ENCODE measurements around the gene FRMD3. TPM values are rescaled to one million over a fixed set of nuclear protein-coding genes. Genes with fewer than 3 reads are reported as not detected.
"Not testable (repeated sequence)": the region's sequence is repeated elsewhere in the genome, so short reads cannot be mapped to it uniquely, and the experiment has no call there.

FRMD3 gene
- total RNA-seq, 1 experiment from 2014 or later: 0.55 TPM

- H3K18ac ChIP-seq (ENCODE audit: insufficient read length, low read depth, low read length): no peak overlapping the region
Observed at GRCh38 chr9:83520292-83520691, 17.9 kb downstream of the FRMD3 start.

GRCh38 chr9:83517980-83518379, 20.2 kb downstream of the FRMD3 start:
- H3K18ac ChIP-seq (ENCODE audit: insufficient read length, low read depth, low read length); H3K27ac Mint-ChIP-seq; H3K27me3 ChIP-seq (ENCODE audit: insufficient read depth, low read length); H2BK20ac ChIP-seq (ENCODE audit: low read depth, low read length, poor library complexity, severe bottlenecking); H3K4ac ChIP-seq (ENCODE audit: low read depth, low read length); H3K27ac ChIP-seq (ENCODE audit: insufficient read length, low read depth, low read length); H3K9ac ChIP-seq (ENCODE audit: extremely low read depth, insufficient read length, low read length); H2BK120ac ChIP-seq (ENCODE audit: low read depth, low read length, poor library complexity, severe bottlenecking); H3K14ac ChIP-seq (ENCODE audit: insufficient read depth, low read length); H3K79me1 ChIP-seq (ENCODE audit: insufficient read depth, low read depth, low read length, poor library complexity, severe bottlenecking); H2AK5ac ChIP-seq (ENCODE audit: insufficient read length, low read length); H3K4me2 ChIP-seq (ENCODE audit: insufficient read depth, insufficient read length, low read length); H4K20me1 ChIP-seq (ENCODE audit: control insufficient read depth, insufficient read depth, insufficient read length); H2AFZ ChIP-seq (ENCODE audit: low read length); H3K56ac ChIP-seq (ENCODE audit: insufficient read length, low read depth, low read length); H3K36me3 Mint-ChIP-seq (ENCODE audit: insufficient read depth in 1 of 3, low read depth in 3 of 3); H3K23me2 ChIP-seq (ENCODE audit: insufficient read length, low read depth, low read length, poor library complexity, severe bottlenecking); H2BK15ac ChIP-seq (ENCODE audit: low read depth, low read length); H3K27me3 Mint-ChIP-seq (ENCODE audit: low read depth); H4K5ac ChIP-seq (ENCODE audit: insufficient read length, low read depth, low read length); H4K91ac ChIP-seq (ENCODE audit: insufficient read length, low read depth, low read length); H2BK12ac ChIP-seq (ENCODE audit: insufficient read length, low read depth, low read length); H3K4me1 Mint-ChIP-seq; H3K9me3 ChIP-seq (ENCODE audit: control insufficient read depth, low read depth, low read length); H3K79me2 ChIP-seq (ENCODE audit: insufficient read depth, low read length); H3K4me3 Mint-ChIP-seq; H3K23ac ChIP-seq (ENCODE audit: insufficient read length, low read depth, low read length); H3K4me1 ChIP-seq (ENCODE audit: insufficient read depth, low read length); H2BK5ac ChIP-seq (ENCODE audit: insufficient read length, low read length); H3T11ph ChIP-seq (ENCODE audit: low read length); H4K8ac ChIP-seq (replicated peaks; ENCODE audit: insufficient read length, low read depth, low read length); DNase-seq: not testable (repeated sequence)
- H3K9me3 Mint-ChIP-seq: peaks cover 6 to 16% of the 10 kb centered on the region in 2 experiments

More at GRCh38 chr9:83520292-83520691, 17.9 kb downstream of the FRMD3 start:
- Histone ChIP-seq H4K20me1 (ENCODE audit: control insufficient read depth, insufficient read depth, insufficient read length) (no peaks in the 10 kb centered on the region), H2BK5ac (ENCODE audit: insufficient read length, low read length) (no peak overlapping the region), H3K9ac (ENCODE audit: extremely low read depth, insufficient read length, low read length) (no peak overlapping the region), H3K4me2 (ENCODE audit: insufficient read depth, insufficient read length, low read length) (no peak overlapping the region), H3K79me2 (ENCODE audit: insufficient read depth, low read length) (no peaks in the 10 kb centered on the region), H3K56ac (ENCODE audit: insufficient read length, low read depth, low read length) (no peak overlapping the region), H3K4ac (ENCODE audit: low read depth, low read length) (no peak overlapping the region), H2BK12ac (ENCODE audit: insufficient read length, low read depth, low read length) (no peak overlapping the region), H2BK120ac (ENCODE audit: low read depth, low read length, poor library complexity, severe bottlenecking) (no peak overlapping the region), H3K27ac (ENCODE audit: insufficient read length, low read depth, low read length) (no peak overlapping the region), H3K23me2 (ENCODE audit: insufficient read length, low read depth, low read length, poor library complexity, severe bottlenecking) (no peaks in the 10 kb centered on the region), H2BK20ac (ENCODE audit: low read depth, low read length, poor library complexity, severe bottlenecking) (no peak overlapping the region), H3K9me3 (ENCODE audit: control insufficient read depth, low read depth, low read length) (no peaks in the 10 kb centered on the region), H3K4me1 (ENCODE audit: insufficient read depth, low read length) (no peaks in the 10 kb centered on the region), H2AK5ac (ENCODE audit: insufficient read length, low read length) (no peak overlapping the region), H3K14ac (ENCODE audit: insufficient read depth, low read length) (no peak overlapping the region), H4K91ac (ENCODE audit: insufficient read length, low read depth, low read length) (no peak overlapping the region), H2BK15ac (ENCODE audit: low read depth, low read length) (no peak overlapping the region), H4K5ac (ENCODE audit: insufficient read length, low read depth, low read length) (no peak overlapping the region), H3K79me1 (ENCODE audit: insufficient read depth, low read depth, low read length, poor library complexity, severe bottlenecking) (no peaks in the 10 kb centered on the region), H3K23ac (ENCODE audit: insufficient read length, low read depth, low read length) (no peak overlapping the region), H3T11ph (ENCODE audit: low read length) (no peak overlapping the region), H4K8ac (replicated peaks; ENCODE audit: insufficient read length, low read depth, low read length) (no peak overlapping the region), H2AFZ (ENCODE audit: low read length) (no peak overlapping the region), H3K27me3 (ENCODE audit: insufficient read depth, low read length) (no peaks in the 10 kb centered on the region)
- DNase-seq: no peak
- Mint-ChIP-seq H3K9me3 (peaks cover 3 to 16% of the 10 kb centered on the region in 2 experiments), H3K27me3 (ENCODE audit: low read depth) (peaks cover 5% of the 10 kb centered on the region), H3K4me1 (no peaks in the 10 kb centered on the region), H3K27ac (no peak overlapping the region), H3K4me3 (no peak overlapping the region), H3K36me3 (ENCODE audit: insufficient read depth in 1 of 3, low read depth in 3 of 3) (peaks cover 0 to 4% (median 0%) of the 10 kb centered on the region in 3 experiments; a peak in 3 of 7 replicates)
- WGBS (ENCODE audit: extremely low coverage, insufficient read length, low lambda C conversion rate): no CpG with 5 or more reads among the region's 1 CpG
- TF ChIP-seq, protein P1, sequence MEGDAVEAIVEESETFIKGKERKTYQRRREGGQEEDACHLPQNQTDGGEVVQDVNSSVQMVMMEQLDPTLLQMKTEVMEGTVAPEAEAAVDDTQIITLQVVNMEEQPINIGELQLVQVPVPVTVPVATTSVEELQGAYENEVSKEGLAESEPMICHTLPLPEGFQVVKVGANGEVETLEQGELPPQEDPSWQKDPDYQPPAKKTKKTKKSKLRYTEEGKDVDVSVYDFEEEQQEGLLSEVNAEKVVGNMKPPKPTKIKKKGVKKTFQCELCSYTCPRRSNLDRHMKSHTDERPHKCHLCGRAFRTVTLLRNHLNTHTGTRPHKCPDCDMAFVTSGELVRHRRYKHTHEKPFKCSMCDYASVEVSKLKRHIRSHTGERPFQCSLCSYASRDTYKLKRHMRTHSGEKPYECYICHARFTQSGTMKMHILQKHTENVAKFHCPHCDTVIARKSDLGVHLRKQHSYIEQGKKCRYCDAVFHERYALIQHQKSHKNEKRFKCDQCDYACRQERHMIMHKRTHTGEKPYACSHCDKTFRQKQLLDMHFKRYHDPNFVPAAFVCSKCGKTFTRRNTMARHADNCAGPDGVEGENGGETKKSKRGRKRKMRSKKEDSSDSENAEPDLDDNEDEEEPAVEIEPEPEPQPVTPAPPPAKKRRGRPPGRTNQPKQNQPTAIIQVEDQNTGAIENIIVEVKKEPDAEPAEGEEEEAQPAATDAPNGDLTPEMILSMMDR (conservative IDR thresholded peaks at IDR 0.05): no peak

Measured in H9 (cell line).